ENCODE results near the gene ZRANB2.

ZRANB2 gene

DNA sequence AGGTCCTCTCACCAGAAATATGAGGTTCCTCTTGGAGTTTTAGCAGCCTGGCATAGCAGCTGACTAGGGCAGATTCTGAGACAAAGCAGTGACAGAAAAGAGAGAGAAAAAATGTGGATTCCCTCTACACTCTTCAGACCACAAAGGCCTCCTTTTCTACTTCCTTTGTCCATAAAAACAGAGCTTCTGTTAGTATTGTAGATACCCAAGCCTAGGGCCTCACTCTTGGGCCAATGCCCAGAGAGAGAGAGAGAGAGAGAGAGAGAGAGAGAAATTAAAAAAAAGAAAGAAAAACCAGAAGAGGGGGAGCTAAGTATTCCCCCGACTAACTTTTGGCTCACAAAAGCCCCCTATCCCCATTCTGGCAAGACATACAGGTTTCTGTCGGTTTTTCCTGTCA lies 2.4 kb upstream of the ZRANB2 start:
- no peaks in the 10 kb centered on the region for H3K27me3 ChIP-seq (replicated peaks; ENCODE audit: control insufficient read depth, insufficient read depth, low read length)
- H3K4me3 ChIP-seq (replicated peaks; ENCODE audit: low read depth, low read length) = no peak overlapping the region
- no peak for DNase-seq (ENCODE audit: extremely low read depth, insufficient read length)
- H3K36me3 ChIP-seq (ENCODE audit: control insufficient read depth, insufficient read depth, low read length) = no peaks in the 10 kb centered on the region
- TF ChIP-seq, protein P1, sequence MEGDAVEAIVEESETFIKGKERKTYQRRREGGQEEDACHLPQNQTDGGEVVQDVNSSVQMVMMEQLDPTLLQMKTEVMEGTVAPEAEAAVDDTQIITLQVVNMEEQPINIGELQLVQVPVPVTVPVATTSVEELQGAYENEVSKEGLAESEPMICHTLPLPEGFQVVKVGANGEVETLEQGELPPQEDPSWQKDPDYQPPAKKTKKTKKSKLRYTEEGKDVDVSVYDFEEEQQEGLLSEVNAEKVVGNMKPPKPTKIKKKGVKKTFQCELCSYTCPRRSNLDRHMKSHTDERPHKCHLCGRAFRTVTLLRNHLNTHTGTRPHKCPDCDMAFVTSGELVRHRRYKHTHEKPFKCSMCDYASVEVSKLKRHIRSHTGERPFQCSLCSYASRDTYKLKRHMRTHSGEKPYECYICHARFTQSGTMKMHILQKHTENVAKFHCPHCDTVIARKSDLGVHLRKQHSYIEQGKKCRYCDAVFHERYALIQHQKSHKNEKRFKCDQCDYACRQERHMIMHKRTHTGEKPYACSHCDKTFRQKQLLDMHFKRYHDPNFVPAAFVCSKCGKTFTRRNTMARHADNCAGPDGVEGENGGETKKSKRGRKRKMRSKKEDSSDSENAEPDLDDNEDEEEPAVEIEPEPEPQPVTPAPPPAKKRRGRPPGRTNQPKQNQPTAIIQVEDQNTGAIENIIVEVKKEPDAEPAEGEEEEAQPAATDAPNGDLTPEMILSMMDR (IDR thresholded peaks at IDR 0.05; ENCODE audit: insufficient read depth, low read length, poor library complexity, severe bottlenecking) = no peak

DNA sequence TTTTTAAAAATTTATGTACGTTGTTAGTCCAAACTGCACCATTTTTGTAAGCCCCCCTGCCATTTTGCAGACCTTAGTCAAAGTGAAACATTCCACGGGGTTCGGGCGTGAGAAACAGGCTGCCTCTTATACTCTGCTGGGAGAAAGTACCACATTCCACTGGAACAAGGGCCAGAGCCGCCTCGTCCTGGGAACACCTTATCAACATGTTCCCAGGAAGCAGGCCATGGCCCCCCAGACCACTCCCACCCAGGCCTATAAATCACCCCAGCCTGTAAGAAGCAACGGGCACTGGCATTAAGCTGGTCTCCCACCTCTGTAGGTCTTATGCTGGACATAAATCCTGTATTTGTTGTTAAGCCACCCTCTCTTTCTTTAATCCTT lies 854 bp upstream of the ZRANB2 start:
- Histone ChIP-seq H3K4me3 (replicated peaks; ENCODE audit: low read depth, low read length) (peak overlapping the region; percentile 70), H3K36me3 (ENCODE audit: control insufficient read depth, insufficient read depth, low read length) (peaks cover 1% of the 10 kb centered on the region), H3K27me3 (replicated peaks; ENCODE audit: control insufficient read depth, insufficient read depth, low read length) (no peaks in the 10 kb centered on the region)
- TF ChIP-seq, protein P1 (IDR thresholded peaks at IDR 0.05; ENCODE audit: insufficient read depth, low read length, poor library complexity, severe bottlenecking) = no peak
- peak; percentile 13 for DNase-seq (ENCODE audit: extremely low read depth, insufficient read length)

DNA sequence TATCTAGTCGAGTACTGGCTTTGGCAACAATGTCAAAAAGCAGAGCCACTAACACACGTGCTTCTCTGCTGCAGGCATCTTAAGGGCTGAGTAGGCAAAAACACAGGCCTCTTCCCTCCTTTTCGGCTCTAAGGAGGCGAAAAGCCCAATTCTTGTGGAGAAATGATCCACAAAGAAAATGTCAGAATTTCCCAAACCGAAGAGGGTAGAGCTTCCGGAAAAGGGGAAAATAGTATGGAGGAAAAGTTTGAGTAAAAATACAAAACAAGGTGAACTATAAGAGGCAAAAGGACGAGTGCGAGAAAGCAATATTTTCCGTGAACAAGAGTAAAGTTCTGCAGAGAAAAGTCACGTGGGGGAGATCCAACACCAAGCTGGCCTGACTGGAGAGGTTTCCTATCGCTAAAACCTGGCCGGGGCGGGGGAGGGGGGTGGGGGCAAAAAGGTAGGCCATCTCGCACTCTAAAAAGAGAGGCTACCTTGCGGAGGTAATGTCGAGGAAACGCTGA lies 551 bp downstream of the ZRANB2 start:
- peak overlapping the region; percentile 81 for H3K4me3 ChIP-seq (replicated peaks; ENCODE audit: low read depth, low read length)
- DNase-seq (ENCODE audit: extremely low read depth, insufficient read length) = no peak
- no peaks in the 10 kb centered on the region for H3K27me3 ChIP-seq (replicated peaks; ENCODE audit: control insufficient read depth, insufficient read depth, low read length)
- TF ChIP-seq, protein P1 (IDR thresholded peaks at IDR 0.05; ENCODE audit: insufficient read depth, low read length, poor library complexity, severe bottlenecking) = no peak
- peaks cover 1% of the 10 kb centered on the region for H3K36me3 ChIP-seq (ENCODE audit: control insufficient read depth, insufficient read depth, low read length)

DNA sequence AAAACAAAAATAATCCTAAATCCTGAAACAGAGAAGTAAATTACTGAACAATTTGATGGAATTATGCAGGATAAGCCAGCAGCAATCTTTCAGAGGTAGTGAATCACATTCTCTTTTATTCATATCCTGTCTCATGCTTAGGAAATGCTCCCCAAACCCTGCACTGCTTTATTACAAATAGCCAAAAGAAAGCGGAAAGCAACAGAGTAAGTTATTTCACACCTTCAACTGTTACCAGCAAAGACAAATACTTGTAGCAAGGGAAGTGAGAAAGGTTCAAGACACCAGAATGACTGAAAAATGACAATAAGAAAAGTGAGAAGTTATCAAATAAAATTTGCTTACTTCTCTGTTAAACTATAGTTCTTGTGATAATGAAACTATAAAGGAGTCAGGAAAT lies 6.2 kb downstream of the ZRANB2 start:
- peaks cover 9% of the 10 kb centered on the region for H3K36me3 ChIP-seq (ENCODE audit: control insufficient read depth, insufficient read depth, low read length)
- TF ChIP-seq, protein P1 (IDR thresholded peaks at IDR 0.05; ENCODE audit: insufficient read depth, low read length, poor library complexity, severe bottlenecking) = no peak
- no peak for DNase-seq (ENCODE audit: extremely low read depth, insufficient read length)
- H3K27me3 ChIP-seq (replicated peaks; ENCODE audit: control insufficient read depth, insufficient read depth, low read length) = no peaks in the 10 kb centered on the region
- H3K4me3 ChIP-seq (replicated peaks; ENCODE audit: low read depth, low read length) = no peak overlapping the region

DNA sequence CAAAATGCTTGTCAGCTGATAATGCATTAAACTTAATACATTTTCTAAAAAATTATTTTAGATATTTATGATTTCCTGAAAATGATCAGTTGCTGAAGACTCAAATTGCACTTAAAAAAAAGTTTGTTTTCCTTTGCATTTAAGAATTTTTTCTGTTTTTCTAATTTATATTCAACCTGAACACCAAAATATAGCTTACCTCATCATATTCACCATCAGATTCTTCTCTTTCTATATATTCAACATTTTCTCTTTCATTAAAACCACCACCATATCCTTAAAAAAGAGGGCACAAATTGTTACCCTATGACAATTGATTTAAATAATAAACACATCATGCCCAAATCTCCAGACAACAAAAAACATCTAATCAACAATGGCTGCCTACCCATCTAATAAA lies 8.6 kb downstream of the ZRANB2 start:
- no peak overlapping the region for H3K4me3 ChIP-seq (replicated peaks; ENCODE audit: low read depth, low read length)
- H3K36me3 ChIP-seq (ENCODE audit: control insufficient read depth, insufficient read depth, low read length) = peaks cover 9% of the 10 kb centered on the region
- no peaks in the 10 kb centered on the region for H3K27me3 ChIP-seq (replicated peaks; ENCODE audit: control insufficient read depth, insufficient read depth, low read length)
- no peak for DNase-seq (ENCODE audit: extremely low read depth, insufficient read length)
- TF ChIP-seq, protein P1 (IDR thresholded peaks at IDR 0.05; ENCODE audit: insufficient read depth, low read length, poor library complexity, severe bottlenecking) = no peak

DNA sequence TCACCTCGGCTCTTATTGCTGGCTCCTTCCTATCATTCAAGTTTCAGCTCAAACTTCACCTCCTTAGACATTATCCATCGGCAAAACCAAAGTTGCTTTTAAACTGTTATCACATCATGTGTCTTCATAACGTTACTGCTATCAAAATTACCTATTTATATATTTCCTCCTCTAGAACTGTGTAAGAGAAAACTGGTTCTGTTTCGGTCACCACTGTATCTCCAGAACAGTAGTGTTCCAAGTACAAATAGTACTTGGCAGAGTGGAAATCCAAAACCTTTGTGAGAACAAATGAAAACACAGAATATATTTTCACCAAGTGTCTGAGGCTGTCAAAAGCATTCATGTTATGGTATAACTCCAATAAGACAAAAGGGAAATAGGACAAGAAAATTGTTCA lies 9.1 kb downstream of the ZRANB2 start:
- DNase-seq (ENCODE audit: extremely low read depth, insufficient read length) = no peak
- H3K36me3 ChIP-seq (ENCODE audit: control insufficient read depth, insufficient read depth, low read length) = peaks cover 9% of the 10 kb centered on the region
- no peak overlapping the region for H3K4me3 ChIP-seq (replicated peaks; ENCODE audit: low read depth, low read length)
- no peaks in the 10 kb centered on the region for H3K27me3 ChIP-seq (replicated peaks; ENCODE audit: control insufficient read depth, insufficient read depth, low read length)
- TF ChIP-seq, protein P1 (IDR thresholded peaks at IDR 0.05; ENCODE audit: insufficient read depth, low read length, poor library complexity, severe bottlenecking) = no peak
